ENCODE data around the gene ZNF814.

DNA sequence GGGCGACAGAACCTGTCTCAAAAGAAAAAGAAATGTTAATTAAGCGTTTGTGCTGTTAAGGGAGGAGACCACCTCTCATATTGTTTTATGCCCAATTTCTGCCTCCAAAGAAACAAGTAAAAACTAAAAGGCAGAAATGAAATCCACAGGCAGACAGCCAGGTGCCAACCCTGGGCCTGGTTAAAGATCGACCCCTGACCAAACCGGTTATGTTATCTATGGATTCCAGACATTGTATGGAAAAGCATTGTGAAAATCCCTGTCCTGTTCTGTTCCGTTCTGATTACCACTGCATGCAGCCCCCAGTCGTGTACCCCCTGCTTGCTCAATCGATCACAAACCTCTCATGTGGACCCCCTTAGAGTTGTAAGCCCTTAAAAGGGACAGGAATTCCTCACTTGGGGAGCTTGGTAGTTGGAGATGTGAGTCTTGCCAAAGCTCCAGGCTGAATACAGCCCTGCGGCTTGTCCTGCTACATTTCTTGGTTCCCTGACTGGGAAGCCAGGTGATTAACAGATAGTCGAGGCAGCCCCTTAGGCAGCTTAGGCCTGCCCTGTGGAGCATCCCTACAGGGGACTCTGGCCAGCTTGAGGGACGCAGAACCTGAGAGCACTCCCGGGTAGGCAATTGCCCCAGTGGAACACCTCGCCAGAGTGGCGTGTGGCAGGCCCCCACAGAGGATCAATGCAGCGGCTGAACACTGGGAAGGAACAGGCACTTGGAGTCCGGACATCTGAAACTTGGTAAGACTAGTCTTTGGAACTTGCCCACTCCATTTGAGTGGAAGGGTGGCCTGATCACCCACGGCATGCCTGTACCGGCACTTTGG lies 73.4 kb downstream of the ZNF814 start:
- TF ChIP-seq EZH2 (IDR thresholded peaks at IDR 0.05; ENCODE audit: borderline replicate concordance, low read length): no peak
- TF ChIP-seq, protein P1, sequence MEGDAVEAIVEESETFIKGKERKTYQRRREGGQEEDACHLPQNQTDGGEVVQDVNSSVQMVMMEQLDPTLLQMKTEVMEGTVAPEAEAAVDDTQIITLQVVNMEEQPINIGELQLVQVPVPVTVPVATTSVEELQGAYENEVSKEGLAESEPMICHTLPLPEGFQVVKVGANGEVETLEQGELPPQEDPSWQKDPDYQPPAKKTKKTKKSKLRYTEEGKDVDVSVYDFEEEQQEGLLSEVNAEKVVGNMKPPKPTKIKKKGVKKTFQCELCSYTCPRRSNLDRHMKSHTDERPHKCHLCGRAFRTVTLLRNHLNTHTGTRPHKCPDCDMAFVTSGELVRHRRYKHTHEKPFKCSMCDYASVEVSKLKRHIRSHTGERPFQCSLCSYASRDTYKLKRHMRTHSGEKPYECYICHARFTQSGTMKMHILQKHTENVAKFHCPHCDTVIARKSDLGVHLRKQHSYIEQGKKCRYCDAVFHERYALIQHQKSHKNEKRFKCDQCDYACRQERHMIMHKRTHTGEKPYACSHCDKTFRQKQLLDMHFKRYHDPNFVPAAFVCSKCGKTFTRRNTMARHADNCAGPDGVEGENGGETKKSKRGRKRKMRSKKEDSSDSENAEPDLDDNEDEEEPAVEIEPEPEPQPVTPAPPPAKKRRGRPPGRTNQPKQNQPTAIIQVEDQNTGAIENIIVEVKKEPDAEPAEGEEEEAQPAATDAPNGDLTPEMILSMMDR (conservative IDR thresholded peaks at IDR 0.05 in 1 of 2, IDR thresholded peaks at IDR 0.05 in 1 of 2; ENCODE audit: extremely low read depth in 1 of 2, insufficient read depth in 1 of 2, low read depth in 1 of 2, low read length in 2 of 2): no peak

All from mammary epithelial cell (primary cell).